Activated T-cell treated with anti-CD3 and anti-CD28 coated beads, Interleukin-2, amount 50 U/mL, for 4 hours (primary cell): Measurements from ENCODE around the gene TEAD3. TPM values are rescaled to one million over a fixed set of nuclear protein-coding genes. Genes with fewer than 3 reads are reported as not detected.

ENCODE experiments used
- ATAC-seq, 2 donors: fragments of 200-7000 bp; cut with Tn5 transposase; one replicate each; pipeline ENCODE4 v1.10.0; 2021
- DNase-seq: peaks from one replicate; pipeline ENCODE4 v3.0.0-alpha.2; 2020
- H3K27me3 Mint-ChIP-seq: one replicate; pipeline ENCODE4 v1.8.0; 2021; ENCODE audit warnings: low read depth, mixed read lengths
- H3K36me3 Mint-ChIP-seq: one replicate; pipeline ENCODE4 v1.8.0; 2022; ENCODE audit warnings: mixed read lengths; ENCODE audit not compliant: insufficient read depth
- H3K4me1 Mint-ChIP-seq: one replicate; pipeline ENCODE4 v1.8.0; 2021; ENCODE audit warnings: low read depth, mixed read lengths
- H3K4me3 Mint-ChIP-seq: one replicate; pipeline ENCODE4 v1.8.0; 2021; ENCODE audit warnings: mild to moderate bottlenecking, moderate library complexity, mixed read lengths
- H3K9me3 Mint-ChIP-seq: one replicate; pipeline ENCODE4 v1.8.0; 2021; ENCODE audit warnings: mixed read lengths
- total RNA-seq, 3 donors: library from RNA; stranded (reverse); gene quantifications; one replicate each; pipeline ENCODE4 v1.2.1, GENCODE V29; 2021

The TEAD3 gene
- total RNA-seq, 3 donors from 2014 or later, result 0.94 to 2.2 (median 1.4) TPM

- no peaks in the 10 kb centered on the region for H3K4me1 Mint-ChIP-seq
- H3K36me3 Mint-ChIP-seq, result peaks cover 39% of the 10 kb centered on the region
- no peak for ATAC-seq
- H3K9me3 Mint-ChIP-seq, result peaks cover 17% of the 10 kb centered on the region
- no peak for DNase-seq
- H3K4me3 Mint-ChIP-seq, result no peak overlapping the region
- no peaks in the 10 kb centered on the region for H3K27me3 Mint-ChIP-seq
Measured at GRCh38 chr6:35428421-35429149, 68.3 kb downstream of the TEAD3 start.

- H3K4me3 Mint-ChIP-seq, result no peak overlapping the region
- H3K36me3 Mint-ChIP-seq, result peaks cover 41% of the 10 kb centered on the region
- no peaks in the 10 kb centered on the region for H3K4me1 Mint-ChIP-seq
- DNase-seq (no peak), ATAC-seq (no peak)
- peaks cover 17% of the 10 kb centered on the region for H3K9me3 Mint-ChIP-seq
- H3K27me3 Mint-ChIP-seq, result no peaks in the 10 kb centered on the region
Measured at GRCh38 chr6:35427851-35428321, 69.0 kb downstream of the TEAD3 start.

GRCh38 chr6:35427435-35427834 is 69.4 kb downstream of the TEAD3 start:
- Mint-ChIP-seq H3K27me3 (no peaks in the 10 kb centered on the region), H3K4me3 (no peak overlapping the region), H3K4me1 (no peaks in the 10 kb centered on the region), H3K9me3 (peaks cover 17% of the 10 kb centered on the region), H3K36me3 (peaks cover 43% of the 10 kb centered on the region)
- DNase-seq, result no peak
- no peak for ATAC-seq

GRCh38 chr6:35426074-35426473 is 70.8 kb downstream of the TEAD3 start:
- ATAC-seq (no peak), DNase-seq (no peak)
- peaks cover 47% of the 10 kb centered on the region for H3K36me3 Mint-ChIP-seq
- H3K9me3 Mint-ChIP-seq, result peaks cover 17% of the 10 kb centered on the region
- H3K27me3 Mint-ChIP-seq, result no peaks in the 10 kb centered on the region
- no peaks in the 10 kb centered on the region for H3K4me1 Mint-ChIP-seq
- no peak overlapping the region for H3K4me3 Mint-ChIP-seq

GRCh38 chr6:35425284-35425683 is 71.6 kb downstream of the TEAD3 start:
- Mint-ChIP-seq H3K9me3 (peaks cover 17% of the 10 kb centered on the region), H3K4me3 (no peak overlapping the region), H3K27me3 (no peaks in the 10 kb centered on the region), H3K36me3 (peaks cover 50% of the 10 kb centered on the region), H3K4me1 (no peaks in the 10 kb centered on the region)
- no peak for DNase-seq
- ATAC-seq, result no peak

Other genes starting within 250 kb of the TEAD3 start
- 10 to 100 TPM; 22.9 to 24.3 (median 24.1) TPM for gene ZNF76, start 237.3 kb downstream of the TEAD3 start, total RNA-seq
- gene DEF6, start 199.3 kb downstream of the TEAD3 start, total RNA-seq, result 10 to 100 TPM; 63.0 to 72.7 (median 68.9) TPM
- 10 to 100 TPM; 15.4 to 17.4 (median 16.9) TPM for gene PPARD, start 154.5 kb downstream of the TEAD3 start, total RNA-seq
- gene FANCE, start 44.7 kb downstream of the TEAD3 start, total RNA-seq, result 10 to 100 TPM; 23.1 to 26.6 (median 24.8) TPM
- gene RPL10A, start 28.7 kb downstream of the TEAD3 start, total RNA-seq, result 1,000 to 10,000 TPM; 1,745 to 1,992 (median 1,956) TPM
- gene TULP1, start 15.8 kb upstream of the TEAD3 start, total RNA-seq, result not detected
- 10 to 100 TPM; 46.5 to 62.3 (median 59.9) TPM for gene FKBP5, start 191.8 kb upstream of the TEAD3 start, total RNA-seq
- gene ARMC12, start 240.0 kb upstream of the TEAD3 start, total RNA-seq, result under 1 TPM in 2 of 3 donors, not detected in 1; 0.32 to 0.43 TPM